Hindlimb muscle (tissue), 1 donor: ENCODE measurements around the gene EFNA2. TPM values are rescaled to one million over a fixed set of nuclear protein-coding genes. Genes with fewer than 3 reads are reported as not detected.

ENCODE experiments used
- DNase-seq: peaks from one replicate; pipeline ENCODE4 v3.0.0-alpha.2; 2013
- polyA plus RNA-seq: library from polyadenylated mRNA; unstranded; fragments of 120-200 nt; gene quantifications from one replicate; pipeline ENCODE4 v1.2.1, GENCODE V29; 2013; ENCODE audit not compliant: insufficient read length

Gene EFNA2
- polyA plus RNA-seq, 1 donor: 0.48 TPM

GRCh38 chr19:1260749-1261537, 24.7 kb upstream of the EFNA2 start:
- DNase-seq: peak; percentile 99

- no peak for DNase-seq
Measured at GRCh38 chr19:1261538-1261797, 24.2 kb upstream of the EFNA2 start.

- DNase-seq: no peak
Measured at GRCh38 chr19:1261798-1262622, 23.7 kb upstream of the EFNA2 start.

DNA sequence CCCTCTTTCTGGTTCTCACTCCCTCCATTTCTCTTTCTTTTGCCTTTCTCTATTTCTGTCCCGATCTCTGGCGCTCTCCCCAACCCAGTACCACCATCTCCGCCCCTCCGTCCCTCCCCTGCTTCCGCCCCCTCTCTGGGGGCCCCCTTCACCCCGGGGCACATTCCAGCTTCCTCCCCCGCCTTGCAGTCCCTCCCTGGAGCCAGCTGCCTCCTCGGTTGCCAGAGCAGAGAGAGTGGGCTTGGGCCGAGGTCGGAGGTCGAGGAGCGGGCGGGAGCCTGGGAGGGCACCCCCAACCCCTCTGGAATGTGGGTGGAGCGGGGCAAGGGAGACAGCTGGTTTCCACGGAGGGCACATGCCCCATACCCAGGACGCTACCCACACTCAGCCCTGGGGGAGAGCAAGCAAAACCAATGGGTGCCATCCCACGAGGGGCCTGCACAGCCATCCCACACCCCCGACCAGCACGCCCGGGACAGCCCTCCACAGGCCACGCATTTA, 23.0 kb upstream of the EFNA2 start:
- no peak for DNase-seq

GRCh38 chr19:1263188-1263587, 22.5 kb upstream of the EFNA2 start:
- no peak for DNase-seq

DNA sequence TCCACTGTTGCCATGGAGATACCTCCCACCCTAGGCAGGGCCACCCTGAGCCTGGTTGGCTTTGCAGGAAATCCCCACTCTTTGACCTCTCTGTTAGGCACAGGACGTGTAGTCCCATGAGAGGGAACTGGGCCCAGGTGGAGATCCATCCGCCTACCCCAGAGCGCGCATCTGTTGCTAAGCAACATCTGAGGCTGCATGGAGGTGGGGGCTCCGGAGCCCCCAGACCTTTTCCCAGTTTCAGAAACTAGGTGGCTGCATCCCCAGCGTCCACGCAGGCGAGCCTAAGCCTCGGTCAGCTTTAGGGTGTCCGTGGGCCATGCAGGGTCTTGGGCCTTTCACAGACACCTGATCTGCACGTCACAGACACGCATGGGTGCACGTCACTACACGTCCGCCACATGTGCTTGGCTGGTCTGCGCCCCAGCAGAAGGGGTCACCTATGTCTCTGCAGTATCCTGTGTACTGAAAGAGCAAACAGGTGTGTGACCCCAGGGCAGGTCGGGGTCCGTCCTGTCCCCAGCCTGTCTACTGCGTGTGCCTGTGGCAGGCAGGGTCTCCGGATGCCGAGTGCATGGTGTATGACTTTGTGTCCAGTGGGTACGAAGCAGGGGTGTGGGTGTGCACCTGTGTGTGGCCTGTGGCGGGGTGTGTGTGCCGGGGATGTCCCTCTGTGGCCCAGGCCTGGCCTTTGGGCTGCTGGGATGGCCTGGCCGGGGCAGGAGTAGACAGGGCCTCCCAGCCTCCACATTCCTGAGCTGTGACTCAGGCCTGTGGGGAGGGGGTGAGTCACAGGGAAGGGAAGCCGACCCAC, 20.7 kb upstream of the EFNA2 start:
- no peak for DNase-seq

- DNase-seq: no peak
Measured at GRCh38 chr19:1265615-1266128, 20.0 kb upstream of the EFNA2 start.

DNA sequence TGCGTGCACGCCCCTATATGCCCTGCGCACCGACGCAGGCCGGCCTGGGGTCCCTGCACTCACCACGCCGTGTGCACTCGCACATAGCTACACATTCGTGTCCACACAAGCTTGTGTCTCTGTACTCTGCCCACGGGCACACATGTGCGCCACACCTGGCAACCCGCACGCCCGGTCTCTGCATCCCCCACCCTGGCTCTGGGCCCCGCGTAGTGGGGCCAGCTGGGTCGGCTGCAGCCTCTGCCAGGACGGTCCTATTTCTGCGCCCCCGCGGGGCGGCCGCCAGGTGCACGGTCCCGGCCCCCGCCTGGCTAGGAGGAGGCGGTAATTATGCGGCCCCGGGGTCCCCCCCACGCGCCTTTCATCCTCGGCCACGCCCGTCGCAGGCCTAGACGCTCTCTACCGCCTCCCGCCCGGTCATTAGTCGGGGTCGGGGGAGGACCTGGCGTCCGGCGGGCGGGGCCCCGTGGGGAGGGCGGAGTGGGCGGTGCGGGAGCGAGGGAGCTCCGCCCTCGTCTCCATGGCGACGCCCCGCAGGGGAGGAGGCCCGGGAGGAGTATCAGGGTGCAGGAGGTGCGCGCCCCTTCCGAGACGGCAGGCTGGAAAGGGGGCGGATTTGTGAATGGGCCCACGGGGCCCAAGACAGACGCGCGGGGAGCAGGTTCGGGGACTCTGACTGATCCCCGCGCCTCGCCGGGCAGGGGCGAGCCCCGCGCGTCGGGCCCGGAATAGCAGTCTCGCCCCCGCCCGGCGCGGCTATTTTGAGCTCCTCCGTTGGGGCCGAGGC, 19.4 kb upstream of the EFNA2 start:
- DNase-seq: peak; percentile 70

DNA sequence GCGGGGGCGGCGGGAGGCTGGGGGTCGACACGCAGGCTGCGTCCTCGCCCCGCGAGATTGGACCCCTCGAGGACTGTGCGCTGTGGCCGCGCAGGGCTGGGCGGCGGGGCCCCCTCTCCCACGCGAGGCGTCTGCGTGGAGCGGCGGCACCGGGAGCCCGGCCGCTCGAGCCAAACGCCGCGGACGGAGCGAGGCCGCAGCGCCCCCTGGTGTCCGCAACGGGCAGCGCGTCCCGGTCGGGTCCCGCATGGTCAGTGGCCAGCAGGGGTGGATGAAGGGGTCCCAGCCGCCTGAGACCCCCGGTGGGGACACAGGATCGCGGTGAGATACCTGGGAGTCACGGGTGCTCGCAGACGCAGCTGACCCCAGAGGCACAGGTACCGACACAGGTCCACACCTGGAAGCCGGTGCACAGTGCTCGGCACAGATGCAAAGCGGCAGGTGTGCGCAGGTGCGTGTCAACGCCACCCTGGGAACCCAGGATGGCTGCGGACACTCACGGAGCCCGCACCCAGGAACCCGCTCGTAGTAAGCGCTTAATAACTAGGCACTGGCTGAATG, 18.7 kb upstream of the EFNA2 start:
- DNase-seq: peak; percentile 83

DNA sequence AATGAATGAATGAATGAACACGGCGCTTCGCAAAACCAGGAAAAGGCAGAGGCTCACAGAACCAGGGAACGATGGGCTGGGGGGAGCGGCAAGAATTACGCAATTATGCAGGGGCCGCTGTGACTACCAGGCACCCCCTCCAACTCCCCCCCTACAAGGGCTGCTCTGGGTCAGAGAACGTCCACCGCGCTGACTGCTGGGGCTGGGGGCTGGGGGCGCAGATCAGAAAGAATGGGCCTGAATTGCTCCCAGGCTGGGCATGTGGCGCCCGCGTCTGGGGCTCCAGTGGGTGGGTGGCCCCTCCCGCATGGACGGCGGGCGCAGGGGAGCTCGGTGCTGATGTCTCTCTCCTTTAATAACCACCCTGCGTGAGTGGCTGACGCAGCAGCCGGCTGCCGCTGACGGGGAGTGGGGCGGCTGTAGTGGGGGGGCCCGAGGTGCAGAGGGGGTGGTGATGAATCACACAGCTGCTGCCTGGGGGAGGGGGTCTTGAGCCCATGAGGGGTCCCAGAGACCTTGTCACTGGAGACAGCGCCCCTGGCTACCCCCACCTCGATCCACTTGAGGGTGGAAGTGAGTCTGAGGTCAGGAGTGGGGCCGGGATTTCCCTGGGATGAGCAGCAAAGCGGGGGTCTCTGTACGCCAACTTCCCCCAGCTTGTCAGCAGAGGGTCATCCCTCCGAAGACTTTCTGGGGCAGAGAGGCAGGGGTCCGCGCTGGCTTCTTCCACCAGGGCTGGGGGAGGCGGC, 18.0 kb upstream of the EFNA2 start:
- no peak for DNase-seq

DNA sequence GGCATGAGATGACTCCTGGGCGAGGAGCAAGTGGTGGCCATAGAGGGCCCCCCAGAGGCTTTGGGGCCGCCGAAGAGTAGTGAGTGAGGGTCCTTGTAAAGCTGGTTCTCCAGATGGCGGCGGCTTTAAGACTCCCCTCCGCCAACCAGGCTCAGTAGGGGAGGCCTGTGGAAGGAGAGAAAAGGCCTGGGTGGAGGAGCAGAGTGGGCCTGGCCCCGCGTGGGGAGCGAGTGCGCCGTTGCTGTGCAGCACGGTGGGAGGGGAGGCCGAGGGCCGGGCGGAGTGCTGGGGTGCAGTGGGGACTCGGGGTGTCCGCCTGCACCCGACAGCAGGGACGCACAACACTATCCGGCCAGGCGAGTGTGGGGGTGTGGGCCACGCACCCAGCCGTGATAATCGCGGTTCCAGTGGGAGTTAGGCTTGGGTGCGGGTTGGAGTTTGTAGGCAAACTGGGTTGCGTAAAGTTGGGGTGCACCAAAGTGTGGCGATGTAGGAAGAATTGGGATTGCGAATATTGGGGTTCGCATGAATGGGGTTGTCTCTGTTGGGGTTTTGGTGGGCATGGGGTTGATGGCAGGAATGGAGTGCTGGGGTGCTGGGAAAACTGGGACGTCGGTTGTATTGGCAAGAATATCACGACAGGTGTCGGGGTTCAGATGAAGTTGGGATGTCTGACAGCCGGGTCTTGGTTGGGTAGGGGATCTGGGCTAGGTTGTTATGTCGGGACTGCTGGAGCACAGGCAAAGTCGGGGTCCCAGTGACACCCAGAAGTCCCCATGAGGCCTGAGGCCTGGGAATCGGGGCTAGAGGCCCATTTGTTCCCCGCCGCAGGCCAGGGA, 17.2 kb upstream of the EFNA2 start:
- DNase-seq: no peak

DNA sequence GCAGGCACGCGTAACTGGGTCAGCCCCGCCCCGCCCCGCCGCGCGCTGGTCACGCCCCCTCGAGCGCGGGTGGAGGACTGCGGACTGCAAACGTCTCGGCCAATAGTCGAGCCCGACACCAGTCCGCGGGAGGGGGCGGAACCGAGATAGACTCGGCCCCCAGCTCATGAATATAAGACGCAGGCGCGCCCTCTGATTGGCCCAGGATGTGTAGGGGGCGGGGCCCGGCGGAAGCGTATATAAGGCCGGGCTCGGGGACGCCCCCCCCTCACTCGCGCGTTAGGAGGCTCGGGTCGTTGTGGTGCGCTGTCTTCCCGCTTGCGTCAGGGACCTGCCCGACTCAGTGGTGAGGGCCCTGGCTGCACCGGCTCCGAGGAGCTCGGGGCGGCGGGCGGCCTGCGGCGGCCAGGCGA, 16.6 kb upstream of the EFNA2 start, which contains the start of gene CIRBP:
TSS of gene CIRBP (plus strand) at position 268 of the 413 bp plus-strand sequence. CDS start 1,602 bp downstream, outside the sequence.
- DNase-seq: peak; percentile 99

DNA sequence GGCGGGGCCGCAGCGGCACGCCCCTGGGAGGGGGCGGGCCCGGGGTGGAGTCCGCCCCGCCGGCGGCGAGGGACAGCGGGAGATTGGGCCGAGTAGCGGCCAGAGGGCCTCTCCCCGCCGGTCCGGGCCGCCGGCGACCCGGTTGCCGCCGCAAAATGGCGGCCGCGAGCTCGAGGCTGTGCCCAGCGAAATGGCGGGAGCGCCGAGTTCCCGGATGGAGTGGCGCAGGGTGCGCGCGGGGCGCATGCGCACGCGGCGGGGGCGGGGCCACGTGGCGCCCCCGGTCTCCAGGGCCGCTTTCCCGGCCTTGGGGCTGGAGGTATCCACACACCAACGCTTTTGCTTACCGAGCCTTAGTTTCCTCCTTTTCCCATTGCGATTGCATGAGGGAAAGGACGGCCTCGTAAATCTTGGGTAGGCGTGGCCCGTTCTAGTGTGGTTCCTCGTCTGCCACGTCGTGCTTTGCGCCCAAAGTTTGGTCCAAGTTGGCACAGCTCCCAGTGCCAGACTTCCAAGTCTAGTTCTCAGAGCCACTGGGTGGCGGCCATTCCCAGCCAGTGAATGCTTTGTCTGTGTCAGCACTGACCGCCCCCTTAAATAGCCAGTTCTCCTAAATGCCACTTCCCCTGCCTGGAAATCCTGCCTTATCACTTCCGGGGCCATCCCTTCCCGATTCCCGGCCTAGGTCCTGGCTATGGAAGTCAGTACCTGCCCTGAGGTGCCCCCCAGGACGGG, 16.0 kb upstream of the EFNA2 start:
- DNase-seq: peak; percentile 91

DNA sequence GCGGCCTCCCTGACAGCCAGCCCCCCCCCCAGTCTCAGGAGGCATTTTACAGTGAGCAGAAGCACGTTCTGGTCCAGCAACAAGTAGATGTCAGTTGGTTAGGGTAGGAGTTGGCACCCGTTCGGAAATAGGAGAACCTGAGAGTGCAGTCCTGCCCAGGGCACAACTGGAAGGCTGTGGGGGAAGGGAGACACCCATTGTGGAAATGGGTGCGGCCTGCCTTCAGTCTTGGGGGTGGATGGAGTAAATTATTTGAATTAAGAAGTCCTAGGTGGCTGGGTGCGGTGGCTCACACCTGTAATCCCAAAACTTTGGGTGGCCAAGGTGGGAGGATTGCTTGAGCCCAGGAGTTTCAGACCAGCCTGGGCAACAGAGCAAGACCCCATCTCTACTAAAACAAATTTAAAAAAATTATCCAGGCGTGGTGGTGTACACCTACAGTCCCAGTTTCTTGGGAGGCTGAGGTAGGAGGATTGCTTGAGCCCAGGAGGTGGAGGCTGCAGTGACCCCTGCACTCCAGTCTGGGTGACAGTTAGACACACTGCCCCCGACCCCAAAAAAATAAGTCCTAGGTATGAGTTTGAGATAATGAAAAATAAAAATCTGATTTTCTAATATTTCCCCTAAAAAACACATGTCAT, 15.3 kb upstream of the EFNA2 start:
- no peak for DNase-seq

DNA sequence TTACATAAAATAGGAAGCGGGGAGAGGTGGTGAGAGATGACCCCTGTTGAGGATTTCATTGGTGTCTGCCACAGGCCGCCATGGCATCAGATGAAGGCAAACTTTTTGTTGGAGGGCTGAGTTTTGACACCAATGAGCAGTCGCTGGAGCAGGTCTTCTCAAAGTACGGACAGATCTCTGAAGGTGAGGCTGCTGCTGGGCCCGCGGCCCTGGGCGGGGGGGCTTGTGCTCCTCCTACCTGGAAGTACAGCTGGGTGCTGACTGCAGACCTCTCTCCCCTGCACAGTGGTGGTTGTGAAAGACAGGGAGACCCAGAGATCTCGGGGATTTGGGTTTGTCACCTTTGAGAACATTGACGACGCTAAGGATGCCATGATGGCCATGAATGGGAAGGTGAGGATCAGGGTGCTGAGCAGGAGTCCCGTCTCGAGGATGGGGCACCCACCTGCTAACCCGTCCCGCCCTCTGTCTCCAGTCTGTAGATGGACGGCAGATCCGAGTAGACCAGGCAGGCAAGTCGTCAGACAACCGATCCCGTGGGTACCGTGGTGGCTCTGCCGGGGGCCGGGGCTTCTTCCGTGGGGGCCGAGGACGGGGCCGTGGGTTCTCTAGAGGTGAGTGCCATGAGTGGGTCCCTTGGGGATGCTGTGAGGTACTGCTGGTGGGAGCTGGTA, 14.7 kb upstream of the EFNA2 start:
- DNase-seq: no peak

DNA sequence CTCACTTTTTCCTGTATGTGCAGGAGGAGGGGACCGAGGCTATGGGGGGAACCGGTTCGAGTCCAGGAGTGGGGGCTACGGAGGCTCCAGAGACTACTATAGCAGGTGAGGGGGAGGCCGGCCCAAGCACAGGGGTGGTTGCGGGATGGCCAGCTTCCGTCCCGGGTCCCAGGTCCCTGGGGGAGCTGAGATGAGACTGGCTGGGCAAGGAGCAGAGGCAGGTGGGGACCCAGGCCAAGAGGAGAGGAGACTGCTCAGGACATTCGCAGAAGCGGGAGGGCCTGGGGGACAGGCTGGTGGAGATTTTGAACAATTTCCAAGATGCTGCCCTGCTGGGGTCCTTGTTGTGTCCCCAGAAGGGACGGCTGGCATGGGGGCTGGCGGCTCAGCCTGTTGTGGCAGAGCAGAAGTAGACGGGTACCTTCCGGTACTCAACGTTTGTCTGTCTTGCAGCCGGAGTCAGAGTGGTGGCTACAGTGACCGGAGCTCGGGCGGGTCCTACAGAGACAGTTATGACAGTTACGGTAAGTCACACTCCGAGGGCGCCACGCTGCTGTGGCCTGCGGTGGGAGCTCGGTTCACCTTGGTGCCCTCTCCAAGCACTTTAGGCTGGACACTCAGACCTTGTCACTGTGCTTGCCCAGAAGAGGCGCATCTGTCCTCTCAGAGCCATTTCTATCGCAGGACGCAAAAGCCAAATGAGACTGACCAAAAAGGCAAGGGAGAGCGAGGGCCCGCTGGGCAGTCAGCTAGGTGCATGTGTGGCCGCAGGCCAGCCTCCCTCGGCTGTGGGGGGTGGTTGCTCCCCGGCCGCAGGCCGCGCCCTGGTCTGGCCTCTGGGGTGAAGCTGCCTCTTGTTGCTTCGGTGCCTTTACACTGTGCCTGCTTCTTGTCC, 13.9 kb upstream of the EFNA2 start:
- no peak for DNase-seq
